Lower leg skin (tissue), 3 donors: ENCODE measurements around the gene RXYLT1.
"Not testable (repeated sequence)": the region's sequence is repeated elsewhere in the genome, so short reads cannot be mapped to it uniquely, and the experiment has no call there.

Experiments
- CTCF ChIP-seq, 3 donors: fragments of 450-650 bp; IDR thresholded peaks; one replicate each; pipeline ENCODE4 v1.5.1; 2016; ENCODE audit warnings: antibody characterized with exemption in 3 of 3, mild to moderate bottlenecking in 3 of 3, moderate library complexity in 2 of 3
- POLR2A ChIP-seq, 2 donors: fragments of 450-650 bp; IDR thresholded peaks; one replicate each; pipeline ENCODE4 v1.6.1; 2016 to 2017; ENCODE audit warnings: antibody characterized with exemption in 2 of 2, mild to moderate bottlenecking in 1 of 2, moderate library complexity in 1 of 2

- not testable (repeated sequence) for TF ChIP-seq POLR2A, CTCF (IDR thresholded peaks at IDR 0.05)
Measured at GRCh38 chr12:63746470-63746869, 33.2 kb upstream of the RXYLT1 start.
